Cardiac atrium fibroblast (primary cell): ENCODE data around the gene SLC44A2. TPM values are rescaled to one million over a fixed set of nuclear protein-coding genes. Genes with fewer than 3 reads are reported as not detected.

ENCODE experiments used
- total RNA-seq: library from RNA; depleted of rRNA; stranded (reverse); fragments of >200 nt; gene quantifications from 2 replicates; pipeline ENCODE4 v1.2.3, GENCODE V29; 2015

The SLC44A2 gene
- 47.5 and 48.6 TPM in 2 replicates for total RNA-seq

GRCh38 chr19:10625003-10625761 lies at the start of gene SLC44A2:
Gene SLC44A2, plus strand, starts transcription at chr19:10625553. Its CDS starts 81 bp downstream, at chr19:10625634.

GRCh38 chr19:10587022-10587838 lies 38.1 kb upstream of the SLC44A2 start, which contains the start of gene AP1M2:
Gene AP1M2, minus strand, starts transcription at chr19:10587312. Its CDS starts 81 bp downstream, at chr19:10587231.

GRCh38 chr19:10653732-10654609 lies 28.6 kb downstream of the SLC44A2 start, which contains the start of gene ILF3:
Gene ILF3, plus strand, starts transcription at chr19:10654346. Its CDS starts 16,260 bp downstream, at chr19:10670606.

Other genes starting within 250 kb of the SLC44A2 start
- 55.7 and 61.9 TPM in 2 replicates for gene TYK2, start 245.0 kb upstream of the SLC44A2 start, total RNA-seq
- 216 and 257 TPM in 2 replicates for gene CDC37, start 222.0 kb upstream of the SLC44A2 start, total RNA-seq
- 5.4 and 9.4 TPM in 2 replicates for gene PDE4A, start 205.0 kb upstream of the SLC44A2 start, total RNA-seq
- gene KEAP1, start 122.2 kb upstream of the SLC44A2 start, total RNA-seq, result 58.3 and 64.5 TPM in 2 replicates
- gene S1PR5, start 108.1 kb upstream of the SLC44A2 start, total RNA-seq, result 0.32 and 0.36 TPM in 2 replicates
- gene ATG4D, start 81.6 kb upstream of the SLC44A2 start, total RNA-seq, result 11.8 and 17.1 TPM in 2 replicates
- gene KRI1, start 59.5 kb upstream of the SLC44A2 start, total RNA-seq, result 9.1 and 14.6 TPM in 2 replicates
- gene CDKN2D, start 56.6 kb upstream of the SLC44A2 start, total RNA-seq, result 1.1 and 2.5 TPM in 2 replicates
- not detected in 2 replicates for gene AP1M2, start 38.2 kb upstream of the SLC44A2 start, total RNA-seq
- 66.6 and 74.0 TPM in 2 replicates for gene ILF3, start 28.8 kb downstream of the SLC44A2 start, total RNA-seq
- gene QTRT1, start 75.9 kb downstream of the SLC44A2 start, total RNA-seq, result 20.1 and 22.7 TPM in 2 replicates
- 57.6 and 69.5 TPM in 2 replicates for gene DNM2, start 92.5 kb downstream of the SLC44A2 start, total RNA-seq
- gene TMED1, start 210.7 kb downstream of the SLC44A2 start, total RNA-seq, result 49.5 and 61.6 TPM in 2 replicates
- 3.6 TPM in 1 of 2 replicates, not detected in the other for gene C19orf38, start 222.9 kb downstream of the SLC44A2 start, total RNA-seq
- gene CARM1, start 246.0 kb downstream of the SLC44A2 start, total RNA-seq, result 30.7 and 33.0 TPM in 2 replicates